Measurements from ENCODE around the gene ADAMTS4. TPM values are rescaled to one million over a fixed set of nuclear protein-coding genes. Genes with fewer than 3 reads are reported as not detected.

ADAMTS4 gene
- total and polyA plus RNA-seq, 7 donors: 0.23 to 78.2 (median 6.4) TPM

GRCh38 chr1:161188381-161188780, 10.5 kb downstream of the ADAMTS4 start:
- Histone ChIP-seq H3K27me3 (no peaks in the 10 kb centered on the region), H3K27ac (no peak overlapping the region), H3K4me3 (no peak overlapping the region), H3K36me3 (peaks cover 0 to 13% (median 0%) of the 10 kb centered on the region in 4 donors), H3K9me3 (no peaks in the 10 kb centered on the region), H3K4me1 (peaks cover 0 to 10% (median 4%) of the 10 kb centered on the region in 4 donors)
- TF ChIP-seq POLR2AphosphoS5 (IDR thresholded peaks at IDR 0.05) (no peak), EP300 (IDR thresholded peaks at IDR 0.05) (no peak), POLR2A (IDR thresholded peaks at IDR 0.05) (no peak)
- TF ChIP-seq, protein P1, sequence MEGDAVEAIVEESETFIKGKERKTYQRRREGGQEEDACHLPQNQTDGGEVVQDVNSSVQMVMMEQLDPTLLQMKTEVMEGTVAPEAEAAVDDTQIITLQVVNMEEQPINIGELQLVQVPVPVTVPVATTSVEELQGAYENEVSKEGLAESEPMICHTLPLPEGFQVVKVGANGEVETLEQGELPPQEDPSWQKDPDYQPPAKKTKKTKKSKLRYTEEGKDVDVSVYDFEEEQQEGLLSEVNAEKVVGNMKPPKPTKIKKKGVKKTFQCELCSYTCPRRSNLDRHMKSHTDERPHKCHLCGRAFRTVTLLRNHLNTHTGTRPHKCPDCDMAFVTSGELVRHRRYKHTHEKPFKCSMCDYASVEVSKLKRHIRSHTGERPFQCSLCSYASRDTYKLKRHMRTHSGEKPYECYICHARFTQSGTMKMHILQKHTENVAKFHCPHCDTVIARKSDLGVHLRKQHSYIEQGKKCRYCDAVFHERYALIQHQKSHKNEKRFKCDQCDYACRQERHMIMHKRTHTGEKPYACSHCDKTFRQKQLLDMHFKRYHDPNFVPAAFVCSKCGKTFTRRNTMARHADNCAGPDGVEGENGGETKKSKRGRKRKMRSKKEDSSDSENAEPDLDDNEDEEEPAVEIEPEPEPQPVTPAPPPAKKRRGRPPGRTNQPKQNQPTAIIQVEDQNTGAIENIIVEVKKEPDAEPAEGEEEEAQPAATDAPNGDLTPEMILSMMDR (IDR thresholded peaks at IDR 0.05): no peak
- DNase-seq: no peak
- WGBS, 2 donors: 85 to 88% methylated on average over 6 of the region's 6 CpGs
- intact Hi-C loops (cut with DNase I): no loop called here

- TF ChIP-seq POLR2A (IDR thresholded peaks at IDR 0.05): no peak
- 67 to 84% methylated on average over 3 of the region's 3 CpGs for WGBS, 2 donors
- intact Hi-C loops (cut with DNase I): no loop called here
- no peak for DNase-seq
- Histone ChIP-seq H3K4me1 (peaks cover 0 to under 1% (median 0%) of the 10 kb centered on the region in 4 donors), H3K4me3 (no peak overlapping the region), H3K27me3 (no peaks in the 10 kb centered on the region), H3K36me3 (peaks cover 0 to 10% (median 0%) of the 10 kb centered on the region in 4 donors), H3K9me3 (no peaks in the 10 kb centered on the region), H3K27ac (no peak overlapping the region)
Observed at GRCh38 chr1:161187311-161187710, 11.5 kb downstream of the ADAMTS4 start.

GRCh38 chr1:161185732-161186311, 13.0 kb downstream of the ADAMTS4 start:
- H3K9me3 ChIP-seq: no peaks in the 10 kb centered on the region
- WGBS, 2 donors: 18 to 49% methylated on average over 2 of the region's 2 CpGs
- intact Hi-C loops (cut with DNase I): no loop called here
- DNase-seq: no peak
- no peaks in the 10 kb centered on the region for H3K36me3 ChIP-seq
- no peaks in the 10 kb centered on the region for H3K27me3 ChIP-seq
- TF ChIP-seq, protein P1 (IDR thresholded peaks at IDR 0.05): no peak
- TF ChIP-seq POLR2A (IDR thresholded peaks at IDR 0.05): no peak
- TF ChIP-seq POLR2AphosphoS5 (IDR thresholded peaks at IDR 0.05): no peak
- TF ChIP-seq EP300 (IDR thresholded peaks at IDR 0.05): no peak
- H3K4me3 ChIP-seq: no peak overlapping the region
- no peaks in the 10 kb centered on the region for H3K4me1 ChIP-seq
- peak overlapping the region; percentile 2 to 68 (median 58) for H3K27ac ChIP-seq

- Histone ChIP-seq H3K27ac (peak overlapping the region in 3 of 4 donors; percentile 48 to 68 (median 67)), H3K4me3 (no peak overlapping the region), H3K9me3 (no peaks in the 10 kb centered on the region), H3K27me3 (no peaks in the 10 kb centered on the region), H3K4me1 (no peaks in the 10 kb centered on the region), H3K36me3 (no peaks in the 10 kb centered on the region)
- intact Hi-C loops (cut with DNase I): no loop called here
- WGBS, 2 donors: 14 to 28% methylated on average over 3 of the region's 3 CpGs
- peak; percentile 87 for DNase-seq
- TF ChIP-seq EP300 (IDR thresholded peaks at IDR 0.05) (no peak), POLR2AphosphoS5 (IDR thresholded peaks at IDR 0.05) (peak in 1 of 4 donors; percentile 56)
Observed at GRCh38 chr1:161185282-161185682, 13.6 kb downstream of the ADAMTS4 start.

DNA sequence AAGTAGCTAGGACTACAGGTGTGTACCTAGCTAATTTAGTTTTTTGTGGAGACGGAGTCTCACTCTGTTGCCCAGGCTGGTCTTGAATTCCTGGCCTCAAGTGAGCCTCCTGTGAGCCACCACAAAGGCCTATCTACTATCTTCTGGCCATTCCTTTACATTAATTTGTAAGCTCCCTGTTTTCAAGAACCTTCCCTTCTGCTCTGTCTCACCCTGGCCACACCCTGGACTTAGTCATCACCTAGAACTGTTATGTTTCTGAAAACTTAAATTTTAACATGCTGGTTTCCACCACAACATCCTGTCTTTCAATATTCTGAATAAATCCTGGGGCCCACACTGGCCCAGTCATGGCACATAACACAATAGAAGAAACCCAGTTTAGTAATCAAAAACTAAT, 16.6 kb downstream of the ADAMTS4 start:
- Histone ChIP-seq H3K4me1 (peaks cover 0 to 8% (median 3%) of the 10 kb centered on the region in 4 donors), H3K27me3 (no peaks in the 10 kb centered on the region), H3K9me3 (no peaks in the 10 kb centered on the region), H3K4me3 (no peak overlapping the region), H3K27ac (no peak overlapping the region), H3K36me3 (no peaks in the 10 kb centered on the region)
- DNase-seq: no peak
- intact Hi-C loops (cut with DNase I): no loop called here
- TF ChIP-seq EP300 (IDR thresholded peaks at IDR 0.05): no peak
- TF ChIP-seq POLR2A (IDR thresholded peaks at IDR 0.05): no peak
- TF ChIP-seq, protein P1 (IDR thresholded peaks at IDR 0.05): no peak
- TF ChIP-seq POLR2AphosphoS5 (IDR thresholded peaks at IDR 0.05): no peak
- 82 to 91% methylated on average over 1 of the region's 1 CpG for WGBS, 2 donors

DNA sequence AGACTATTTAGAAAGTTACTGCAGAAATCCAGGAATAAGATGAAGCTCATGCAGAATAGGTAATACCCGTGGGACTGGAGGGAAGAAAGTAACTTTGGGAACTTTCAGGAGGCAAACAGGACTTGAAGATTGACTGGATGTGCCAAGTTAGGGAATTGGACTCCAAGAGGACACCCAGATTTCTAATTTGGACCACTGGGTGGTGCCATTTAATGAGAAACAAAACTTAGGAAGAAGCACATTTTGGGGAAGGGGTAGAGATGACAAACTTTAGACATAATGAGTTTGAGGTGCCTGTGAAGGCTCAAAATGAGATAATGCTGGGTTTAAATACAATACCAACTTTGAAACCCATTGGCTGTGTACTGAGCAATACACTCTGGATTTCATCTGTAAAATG, 18.2 kb downstream of the ADAMTS4 start:
- Histone ChIP-seq H3K4me3 (no peak overlapping the region), H3K27me3 (no peaks in the 10 kb centered on the region), H3K36me3 (peaks cover 0 to 4% (median 0%) of the 10 kb centered on the region in 4 donors), H3K4me1 (peaks cover 0 to 22% (median 15%) of the 10 kb centered on the region in 4 donors), H3K27ac (no peak overlapping the region), H3K9me3 (no peaks in the 10 kb centered on the region)
- no peak for DNase-seq
- WGBS, 2 donors: 77 to 85% methylated on average over 1 of the region's 1 CpG
- TF ChIP-seq POLR2AphosphoS5 (IDR thresholded peaks at IDR 0.05): no peak
- TF ChIP-seq POLR2A (IDR thresholded peaks at IDR 0.05): no peak
- no peak for TF ChIP-seq EP300 (IDR thresholded peaks at IDR 0.05)
- TF ChIP-seq, protein P1 (IDR thresholded peaks at IDR 0.05): no peak
- intact Hi-C loops (cut with DNase I): no loop called here

Data from sigmoid colon (tissue), 7 donors.